WTC11 (cell line): ENCODE measurements around the gene ABCD4. TPM values are rescaled to one million over a fixed set of nuclear protein-coding genes. Genes with fewer than 3 reads are reported as not detected.
A peak's percentile ranks its signal among the peaks of the same experiment; 100 is the strongest.

Source experiments
- ATAC-seq: fragments of 200-7000 bp; cut with Tn5 transposase; 2 replicates; pipeline ENCODE4 v1.10.0; 2021; ENCODE audit warnings: mild to moderate bottlenecking, moderate library complexity
- CTCF ChIA-PET: fragments of 300-600 bp; sonication (Branson Sonifier 250); formaldehyde crosslinking; loops from one replicate; lab custom pipeline; 2021; ENCODE audit warnings: antibody characterized with exemption; lab: Charles Lee
- POLR2A ChIA-PET: fragments of 350-600 bp; sonication (Branson Sonifier 250); formaldehyde crosslinking; loops from one replicate; lab custom pipeline; 2021; ENCODE audit warnings: antibody characterized with exemption; lab: Charles Lee
- DNase-seq: peaks from one replicate; pipeline ENCODE4 v3.0.0; 2021; ENCODE audit warnings: low spot score
- H3K27ac Mint-ChIP-seq: 2 replicates; pipeline ENCODE4 v1.8.0; 2021; ENCODE audit warnings: mixed read lengths
- H3K27me3 Mint-ChIP-seq: 2 replicates; pipeline ENCODE4 v1.8.0; 2021; ENCODE audit warnings: low read depth, mild to moderate bottlenecking, moderate library complexity, mixed read lengths
- H3K36me3 Mint-ChIP-seq: 2 replicates; pipeline ENCODE4 v1.8.0; 2021; ENCODE audit warnings: mixed read lengths
- H3K4me1 Mint-ChIP-seq: 2 replicates; pipeline ENCODE4 v1.8.0; 2022; ENCODE audit warnings: mixed read lengths
- H3K4me3 Mint-ChIP-seq: 2 replicates; pipeline ENCODE4 v1.8.0; 2021; ENCODE audit warnings: mild to moderate bottlenecking, moderate library complexity, mixed read lengths
- H3K9me3 Mint-ChIP-seq: 2 replicates; pipeline ENCODE4 v1.8.0; 2021; ENCODE audit warnings: mixed read lengths
- FOXJ3 ChIP-seq: sonication (generic); formaldehyde crosslinking; IDR thresholded peaks from 2 replicates; pipeline ENCODE4 v1.9.0; 2021; ENCODE audit warnings: missing genetic modification reagents, mild to moderate bottlenecking, borderline replicate concordance
- NR3C1 ChIP-seq: sonication (generic); formaldehyde crosslinking; conservative IDR thresholded peaks from 2 replicates; pipeline ENCODE4 v1.8.1; 2023; ENCODE audit warnings: low read depth, mild to moderate bottlenecking, missing genetic modification reagents
- PRRX2 ChIP-seq: fragments of 250-450 bp; sonication (Bioruptor Pico); IDR thresholded peaks from 2 replicates; pipeline ENCODE4 v1.8.0; 2021; ENCODE audit warnings: mild to moderate bottlenecking
- SMAD3 ChIP-seq: sonication (generic); formaldehyde crosslinking; IDR thresholded peaks from 2 replicates; pipeline ENCODE4 v1.8.0; 2022; ENCODE audit warnings: missing genetic modification reagents, mild to moderate bottlenecking, borderline replicate concordance
- TEAD1 ChIP-seq: sonication (generic); formaldehyde crosslinking; IDR thresholded peaks from 2 replicates; pipeline ENCODE4 v1.8.0; 2022; ENCODE audit warnings: mild to moderate bottlenecking, missing genetic modification reagents
- TEAD4 ChIP-seq: sonication (generic); formaldehyde crosslinking; IDR thresholded peaks from 2 replicates; pipeline ENCODE4 v1.8.0; 2022; ENCODE audit warnings: mild to moderate bottlenecking, missing genetic modification reagents
- ZBTB43 ChIP-seq: sonication (generic); formaldehyde crosslinking; IDR thresholded peaks from 2 replicates; pipeline ENCODE4 v1.8.1; 2023; ENCODE audit warnings: mild to moderate bottlenecking, missing genetic modification reagents
- ZNF263 ChIP-seq: sonication (generic); formaldehyde crosslinking; IDR thresholded peaks from 2 replicates; pipeline ENCODE4 v1.8.1; 2022; ENCODE audit warnings: low read depth, mild to moderate bottlenecking, moderate library complexity, missing genetic modification reagents
- ZNF396 ChIP-seq: fragments of 250-450 bp; sonication (Bioruptor Pico); IDR thresholded peaks from 2 replicates; pipeline ENCODE4 v1.8.0; 2021; ENCODE audit warnings: mild to moderate bottlenecking, moderate library complexity, borderline replicate concordance
- ZNF671 ChIP-seq: fragments of 250-450 bp; sonication (Bioruptor Pico); IDR thresholded peaks from 2 replicates; pipeline ENCODE4 v1.8.0; 2021; ENCODE audit warnings: mild to moderate bottlenecking
- total RNA-seq: library from RNA; stranded (reverse); gene quantifications from 3 replicates; pipeline ENCODE4 v1.2.3, GENCODE V29; 2021
- TF ChIP-seq, protein P1 (sequence below): sonication (generic); formaldehyde crosslinking; conservative IDR thresholded peaks from 2 replicates; pipeline ENCODE4 v1.8.1; 2023; ENCODE audit warnings: mild to moderate bottlenecking, low read depth, missing genetic modification reagents, moderate library complexity
- TF ChIP-seq, protein P2 (sequence below): sonication (generic); formaldehyde crosslinking; IDR thresholded peaks from 2 replicates; pipeline ENCODE4 v1.8.1; 2022; ENCODE audit warnings: mild to moderate bottlenecking, moderate library complexity, missing genetic modification reagents
- TF ChIP-seq, protein P3 (sequence below): sonication (generic); formaldehyde crosslinking; IDR thresholded peaks from 2 replicates; pipeline ENCODE4 v1.8.1; 2023; ENCODE audit warnings: mild to moderate bottlenecking, missing genetic modification reagents

ABCD4 gene
- total RNA-seq, 1 experiment from 2014 or later = 90.2 TPM

DNA sequence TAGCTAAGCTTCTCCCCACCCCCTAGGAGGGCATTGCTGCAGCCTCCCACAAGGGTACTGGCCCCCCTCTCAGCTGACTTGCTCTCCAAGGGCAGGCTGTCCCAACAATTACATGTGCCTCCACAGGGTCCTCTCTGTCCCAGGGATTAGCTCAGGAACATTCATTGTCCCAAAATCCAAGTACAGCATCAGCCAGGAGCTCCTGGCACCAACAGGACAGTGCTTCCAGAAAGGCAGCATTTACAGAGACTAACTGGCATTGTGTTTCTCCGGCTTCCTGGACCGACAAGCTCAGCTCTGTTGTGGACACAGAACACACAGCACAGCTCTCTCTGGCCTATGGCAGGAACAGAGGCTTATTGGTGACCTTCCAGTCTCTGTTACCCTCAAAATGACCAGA lies 21.7 kb downstream of the ABCD4 start:
- peaks cover 3% of the 10 kb centered on the region for H3K27me3 Mint-ChIP-seq
- ChIA-PET POLR2A (no interaction called here), CTCF (interaction anchor here (0.7 to 2.0 kb wide), 6 partner anchors 10 to 32 kb away, joined by 3 to 11 read pairs (median 6); no protein-coding TSS in a partner anchor)
- H3K36me3 Mint-ChIP-seq = peaks cover 28% of the 10 kb centered on the region
- 0 out of 2 replicates have a peak overlapping the region, but pooled peaks have one; percentile 16 for H3K27ac Mint-ChIP-seq
- TF ChIP-seq ZNF263 = no peak
- no peak for TF ChIP-seq SMAD3 (CRISPR knock-in tag)
- TF ChIP-seq, protein P1, sequence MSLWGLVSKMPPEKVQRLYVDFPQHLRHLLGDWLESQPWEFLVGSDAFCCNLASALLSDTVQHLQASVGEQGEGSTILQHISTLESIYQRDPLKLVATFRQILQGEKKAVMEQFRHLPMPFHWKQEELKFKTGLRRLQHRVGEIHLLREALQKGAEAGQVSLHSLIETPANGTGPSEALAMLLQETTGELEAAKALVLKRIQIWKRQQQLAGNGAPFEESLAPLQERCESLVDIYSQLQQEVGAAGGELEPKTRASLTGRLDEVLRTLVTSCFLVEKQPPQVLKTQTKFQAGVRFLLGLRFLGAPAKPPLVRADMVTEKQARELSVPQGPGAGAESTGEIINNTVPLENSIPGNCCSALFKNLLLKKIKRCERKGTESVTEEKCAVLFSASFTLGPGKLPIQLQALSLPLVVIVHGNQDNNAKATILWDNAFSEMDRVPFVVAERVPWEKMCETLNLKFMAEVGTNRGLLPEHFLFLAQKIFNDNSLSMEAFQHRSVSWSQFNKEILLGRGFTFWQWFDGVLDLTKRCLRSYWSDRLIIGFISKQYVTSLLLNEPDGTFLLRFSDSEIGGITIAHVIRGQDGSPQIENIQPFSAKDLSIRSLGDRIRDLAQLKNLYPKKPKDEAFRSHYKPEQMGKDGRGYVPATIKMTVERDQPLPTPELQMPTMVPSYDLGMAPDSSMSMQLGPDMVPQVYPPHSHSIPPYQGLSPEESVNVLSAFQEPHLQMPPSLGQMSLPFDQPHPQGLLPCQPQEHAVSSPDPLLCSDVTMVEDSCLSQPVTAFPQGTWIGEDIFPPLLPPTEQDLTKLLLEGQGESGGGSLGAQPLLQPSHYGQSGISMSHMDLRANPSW (CRISPR knock-in tag) = no peak
- TF ChIP-seq ZNF671 (CRISPR knock-in tag) = no peak
- ATAC-seq (no peak), DNase-seq (no peak)
- peaks cover 14% of the 10 kb centered on the region for H3K9me3 Mint-ChIP-seq
- no peaks in the 10 kb centered on the region for H3K4me1 Mint-ChIP-seq
- no peak overlapping the region for H3K4me3 Mint-ChIP-seq

DNA sequence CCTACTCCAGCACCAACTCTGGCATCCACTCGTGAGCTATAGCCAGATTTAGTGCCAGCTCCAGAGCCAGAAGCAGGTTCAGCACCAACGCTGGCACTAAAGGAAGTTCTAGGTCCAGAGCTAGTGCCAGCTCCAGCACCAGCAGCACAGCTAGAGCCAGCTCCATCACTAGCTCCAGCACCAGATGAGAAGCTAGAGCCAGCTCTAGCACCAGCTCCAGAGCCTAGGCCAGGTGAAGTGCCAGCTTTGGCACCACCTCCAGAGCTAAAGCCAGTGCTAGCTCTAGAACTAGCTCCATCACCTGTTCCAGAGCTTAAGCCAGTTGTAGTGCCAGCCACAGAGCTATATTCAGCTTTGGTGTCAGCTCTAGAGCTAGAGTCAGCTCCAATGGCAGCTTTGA lies 24.7 kb downstream of the ABCD4 start:
- CTCF ChIA-PET = interaction anchor here (0.8 to 2.5 kb wide), 3 partner anchors 13 to 21 kb away, joined by 3 to 19 read pairs (median 9); no protein-coding TSS in a partner anchor
- no peak for ATAC-seq
- H3K36me3 Mint-ChIP-seq = peaks cover 11% of the 10 kb centered on the region
- peaks cover 14% of the 10 kb centered on the region for H3K9me3 Mint-ChIP-seq
- TF ChIP-seq ZNF396 = no peak
- TF ChIP-seq PRRX2 = no peak
- TF ChIP-seq, protein P2, sequence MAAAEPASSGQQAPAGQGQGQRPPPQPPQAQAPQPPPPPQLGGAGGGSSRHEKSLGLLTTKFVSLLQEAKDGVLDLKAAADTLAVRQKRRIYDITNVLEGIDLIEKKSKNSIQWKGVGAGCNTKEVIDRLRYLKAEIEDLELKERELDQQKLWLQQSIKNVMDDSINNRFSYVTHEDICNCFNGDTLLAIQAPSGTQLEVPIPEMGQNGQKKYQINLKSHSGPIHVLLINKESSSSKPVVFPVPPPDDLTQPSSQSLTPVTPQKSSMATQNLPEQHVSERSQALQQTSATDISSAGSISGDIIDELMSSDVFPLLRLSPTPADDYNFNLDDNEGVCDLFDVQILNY (CRISPR knock-in tag) = no peak
- TF ChIP-seq FOXJ3 (CRISPR knock-in tag) = no peak
- TF ChIP-seq TEAD4 (CRISPR knock-in tag) = no peak
- no peak for TF ChIP-seq TEAD1 (CRISPR knock-in tag)
- no peak for TF ChIP-seq NR3C1
- no peak for TF ChIP-seq ZBTB43 (CRISPR knock-in tag)
- TF ChIP-seq, protein P3, sequence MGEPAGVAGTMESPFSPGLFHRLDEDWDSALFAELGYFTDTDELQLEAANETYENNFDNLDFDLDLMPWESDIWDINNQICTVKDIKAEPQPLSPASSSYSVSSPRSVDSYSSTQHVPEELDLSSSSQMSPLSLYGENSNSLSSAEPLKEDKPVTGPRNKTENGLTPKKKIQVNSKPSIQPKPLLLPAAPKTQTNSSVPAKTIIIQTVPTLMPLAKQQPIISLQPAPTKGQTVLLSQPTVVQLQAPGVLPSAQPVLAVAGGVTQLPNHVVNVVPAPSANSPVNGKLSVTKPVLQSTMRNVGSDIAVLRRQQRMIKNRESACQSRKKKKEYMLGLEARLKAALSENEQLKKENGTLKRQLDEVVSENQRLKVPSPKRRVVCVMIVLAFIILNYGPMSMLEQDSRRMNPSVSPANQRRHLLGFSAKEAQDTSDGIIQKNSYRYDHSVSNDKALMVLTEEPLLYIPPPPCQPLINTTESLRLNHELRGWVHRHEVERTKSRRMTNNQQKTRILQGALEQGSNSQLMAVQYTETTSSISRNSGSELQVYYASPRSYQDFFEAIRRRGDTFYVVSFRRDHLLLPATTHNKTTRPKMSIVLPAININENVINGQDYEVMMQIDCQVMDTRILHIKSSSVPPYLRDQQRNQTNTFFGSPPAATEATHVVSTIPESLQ = no peak
- TF ChIP-seq, protein P1 (CRISPR knock-in tag) = no peak
- no peak for DNase-seq
- no peak overlapping the region for H3K27ac Mint-ChIP-seq
- H3K27me3 Mint-ChIP-seq = peaks cover 3% of the 10 kb centered on the region
- POLR2A ChIA-PET = interaction anchor here (0.6 to 0.8 kb wide), 2 partner anchors 69 to 810 kb away, joined by 3 to 4 read pairs; no protein-coding TSS in a partner anchor
- no peak overlapping the region for H3K4me3 Mint-ChIP-seq
- H3K4me1 Mint-ChIP-seq = no peaks in the 10 kb centered on the region
